GM12892 (cell line): ENCODE data around the gene MIER1.

ENCODE experiments used
- POLR2A ChIP-seq: IDR thresholded peaks from 2 replicates; pipeline ENCODE4 v1.6.1; 2011; ENCODE audit warnings: low read depth, low read length, control low read depth
- POLR2AphosphoS5 ChIP-seq: IDR thresholded peaks from 2 replicates; pipeline ENCODE4 v1.6.1; 2011; ENCODE audit warnings: low read depth, low read length, control low read depth

DNA sequence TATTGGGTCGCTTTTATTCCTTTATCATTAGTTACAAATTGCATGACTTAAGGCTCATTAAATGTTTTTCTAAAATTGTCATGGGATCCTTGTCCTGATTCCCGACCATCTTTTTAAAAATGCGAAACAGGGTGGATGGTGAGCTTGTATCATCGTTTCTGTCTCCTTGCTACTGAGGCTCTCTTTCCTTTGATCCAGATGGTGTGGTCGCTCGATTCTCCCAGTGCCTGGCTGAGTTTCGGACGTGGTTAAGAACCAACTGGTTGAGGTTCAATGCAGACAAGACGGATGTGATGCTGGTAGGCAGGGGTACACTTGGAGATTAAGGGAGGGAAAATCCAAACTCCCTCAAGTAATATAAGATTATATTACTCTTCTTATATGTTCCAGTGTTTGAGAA lies 1.2 kb downstream of the MIER1 start:
- TF ChIP-seq POLR2A (no peak), POLR2AphosphoS5 (no peak)
